Ovary (tissue), 9 donors: ENCODE measurements around the gene RPP40. TPM values are rescaled to one million over a fixed set of nuclear protein-coding genes. Genes with fewer than 3 reads are reported as not detected.

ENCODE experiments used
- DNase-seq, 5 donors: peaks; one replicate each; pipeline ENCODE4 v3.0.0-alpha.2; 2019 to 2020
- H3K27ac ChIP-seq, 2 donors: fragments of 200-600 bp; one replicate each; pipeline versions ENCODE4 v1.5.1 to v1.8.0; 2019 to 2022
- H3K27me3 ChIP-seq: fragments of 200-600 bp; one replicate; pipeline ENCODE4 v1.8.0; 2022
- H3K36me3 ChIP-seq: fragments of 200-600 bp; sonication (generic); one replicate; pipeline ENCODE4 v1.5.1; 2019
- H3K4me1 ChIP-seq: one replicate; pipeline ENCODE4 v1.8.1; 2013; ENCODE audit warnings: mild to moderate bottlenecking, moderate library complexity; ENCODE audit not compliant: insufficient read depth
- H3K4me3 ChIP-seq: fragments of 200-600 bp; sonication (generic); one replicate; pipeline ENCODE4 v1.5.1; 2017
- H3K9me3 ChIP-seq, 2 donors: fragments of 200-600 bp in 1 of 2; sonication (generic) in 1 of 2; one replicate each; pipeline versions ENCODE4 v1.5.1 to v1.8.1; 2013 to 2019; ENCODE audit warnings: mild to moderate bottlenecking in 1 of 2, moderate library complexity in 1 of 2
- CTCF ChIP-seq, 3 donors: fragments of 450-650 bp in 2 of 3; fragments of 200-600 bp in 1 of 3; IDR thresholded peaks; one replicate each; pipeline versions ENCODE4 v1.5.1 to v1.8.0; 2016 to 2022; ENCODE audit warnings: antibody characterized with exemption in 3 of 3, mild to moderate bottlenecking in 1 of 3
- EP300 ChIP-seq: sonication (generic); formaldehyde crosslinking; IDR thresholded peaks from one replicate; pipeline ENCODE4 v1.6.1; 2017; ENCODE audit warnings: antibody characterized with exemption
- POLR2A ChIP-seq: fragments of 450-650 bp; IDR thresholded peaks from one replicate; pipeline ENCODE4 v1.6.1; 2017; ENCODE audit warnings: antibody characterized with exemption, mild to moderate bottlenecking, moderate library complexity
- WGBS, 3 donors: extraction: QIAGEN DNeasy Blood & Tissue Kit in 1 of 3; methylation state at CpG; one replicate each; pipeline versions ENCODE4 v1.1.5 to v1.1.7; 2013 to 2017; 5-methylcytosine and 5-hydroxymethylcytosine counted together
- intact Hi-C, 4 donors: fragments of 100-400 bp; cut with DNase I; formaldehyde crosslinking; loops; one replicate each; pipeline versions ENCODE4 v1.11.0 to v1.15.1; 2022 to 2023
- polyA plus RNA-seq, 2 donors: library from polyadenylated mRNA; stranded (reverse); fragments of 200-250 nt in 1 of 2; fragments of 350-450 nt in 1 of 2; fragmentation: Illumina TruSeq in 1 of 2; extraction: RNeasy Lipid Tissue Mini Kit (QIAGEN cat#74804) in 1 of 2; gene quantifications; one replicate each; pipeline ENCODE4 v1.2.3, GENCODE V29; 2013 to 2014
- total RNA-seq, 7 donors: library from RNA; depleted of rRNA in 2 of 7; stranded (reverse); fragments of >200 nt in 2 of 7; fragmentation: NEBNext Ultra II Directional in 3 of 7; extraction: Animal tissue kit (Norgen Biotek cat#: 25700) in 3 of 7; gene quantifications; one replicate each; pipeline versions ENCODE4 v1.1.0 to v1.2.4, GENCODE V29; 2016 to 2023
- donor health status: DM: no; HTN: no; CAD: no; lungs with moderate emphysema.
- donor health status: DM: no; HTN: no; CAD: no.
- donor health status: Bipolar disorder and iron deficiency.
- donor health status: DM: yes; HTN: yes; CAD: no.
- donor health status: DM: no; HTN: no; CAD: no.
- donor health status: DM: yes; HTN: yes; CAD: no.

The RPP40 gene
- total and polyA plus RNA-seq, 9 donors: 2.2 to 11.6 (median 6.0) TPM

DNA sequence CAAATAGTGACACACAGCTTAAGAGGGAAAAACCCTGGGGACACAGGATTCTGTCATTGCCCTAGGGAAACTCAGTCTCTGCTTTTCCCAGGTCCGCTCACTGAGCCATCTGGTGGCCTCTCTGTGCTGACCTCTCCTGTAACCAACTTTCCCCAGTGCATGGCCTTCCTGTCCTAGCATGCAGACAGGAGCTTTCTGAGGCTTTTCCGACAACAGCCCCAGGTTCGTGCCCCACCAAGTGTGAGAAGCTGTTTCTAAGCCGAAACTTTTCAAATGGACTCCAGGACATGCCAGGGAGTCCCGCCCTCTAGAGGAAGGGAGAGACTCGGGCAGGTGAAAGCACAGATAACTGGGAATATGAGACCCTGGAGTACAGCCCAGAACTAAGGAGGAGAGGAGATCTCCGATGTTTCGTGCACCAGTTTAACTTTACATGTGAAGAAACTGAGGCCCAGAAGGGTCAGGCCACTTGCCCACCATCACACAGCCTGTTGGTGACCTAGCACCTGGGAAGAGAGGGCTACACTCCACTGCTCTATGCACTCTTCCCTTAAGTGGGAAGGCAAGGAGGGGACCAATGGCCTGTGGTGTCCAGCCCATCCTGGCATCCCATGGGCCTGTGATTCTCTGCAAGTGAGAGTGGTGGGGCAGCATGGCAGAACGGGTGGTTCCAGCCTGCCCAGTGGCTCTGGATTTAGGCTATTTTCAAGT is 46.2 kb downstream of the RPP40 start:
- Histone ChIP-seq H3K4me1 (no peaks in the 10 kb centered on the region), H3K27me3 (no peaks in the 10 kb centered on the region), H3K9me3 (no peaks in the 10 kb centered on the region), H3K27ac (no peak overlapping the region), H3K4me3 (no peak overlapping the region), H3K36me3 (no peaks in the 10 kb centered on the region)
- no peak for TF ChIP-seq POLR2A
- TF ChIP-seq EP300: no peak
- TF ChIP-seq CTCF (IDR thresholded peaks at IDR 0.05): no peak
- intact Hi-C loops: no loop called here
- no peak for DNase-seq
- 56 to 62% (median 61%) methylated on average over 9 of the region's 9 CpGs for WGBS, 3 donors

DNA sequence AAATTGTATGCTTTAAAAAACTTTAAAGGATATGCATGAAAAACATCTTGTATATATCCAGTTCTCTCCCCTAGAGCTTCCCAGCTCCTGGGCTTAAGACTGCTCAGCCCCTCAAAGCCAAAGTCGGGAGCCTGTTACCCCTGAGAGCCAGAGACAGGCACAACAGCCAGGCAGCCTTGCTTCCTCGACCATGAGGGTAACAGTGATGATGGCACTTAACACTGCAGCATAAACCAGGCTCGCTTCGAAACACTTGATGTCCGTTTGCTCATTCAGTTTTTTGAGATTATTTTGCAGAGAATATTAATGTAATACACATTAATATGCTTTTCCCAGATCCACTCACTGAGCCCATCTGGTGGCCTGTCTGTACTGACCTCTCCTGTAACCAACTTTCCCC is 47.2 kb downstream of the RPP40 start:
- 76 to 91% (median 84%) methylated on average over 5 of the region's 5 CpGs for WGBS, 3 donors
- no peaks in the 10 kb centered on the region for H3K36me3 ChIP-seq
- TF ChIP-seq CTCF (IDR thresholded peaks at IDR 0.05) (no peak), POLR2A (no peak), EP300 (no peak)
- no peak overlapping the region for H3K4me3 ChIP-seq
- no peak overlapping the region for H3K27ac ChIP-seq
- intact Hi-C loops: no loop called here
- no peaks in the 10 kb centered on the region for H3K4me1 ChIP-seq
- no peaks in the 10 kb centered on the region for H3K27me3 ChIP-seq
- H3K9me3 ChIP-seq: no peaks in the 10 kb centered on the region
- no peak for DNase-seq

GRCh38 chr6:4953440-4953839 is 50.4 kb downstream of the RPP40 start:
- Histone ChIP-seq H3K36me3 (no peaks in the 10 kb centered on the region), H3K27ac (no peak overlapping the region), H3K4me1 (no peaks in the 10 kb centered on the region), H3K27me3 (no peaks in the 10 kb centered on the region), H3K9me3 (no peaks in the 10 kb centered on the region), H3K4me3 (no peak overlapping the region)
- intact Hi-C loops: no loop called here
- no peak for TF ChIP-seq POLR2A
- peak in 1 of 5 donors; percentile 2 for DNase-seq
- 96 to 97% (median 96%) methylated on average over 12 of the region's 12 CpGs for WGBS, 3 donors

- WGBS, 3 donors: 88 to 90% (median 89%) methylated on average over 14 of the region's 14 CpGs
- TF ChIP-seq CTCF (IDR thresholded peaks at IDR 0.05) (no peak), POLR2A (no peak), EP300 (no peak)
- no peaks in the 10 kb centered on the region for H3K9me3 ChIP-seq
- peak in 1 of 5 donors; percentile 1 for DNase-seq
- no peak overlapping the region for H3K27ac ChIP-seq
- H3K36me3 ChIP-seq: no peaks in the 10 kb centered on the region
- H3K4me1 ChIP-seq: no peaks in the 10 kb centered on the region
- no peaks in the 10 kb centered on the region for H3K27me3 ChIP-seq
- no peak overlapping the region for H3K4me3 ChIP-seq
- intact Hi-C loops: no loop called here
Measured at GRCh38 chr6:4950836-4951533, 52.9 kb downstream of the RPP40 start.

GRCh38 chr6:4950076-4950475 is 53.8 kb downstream of the RPP40 start:
- Histone ChIP-seq H3K9me3 (no peaks in the 10 kb centered on the region), H3K27me3 (no peaks in the 10 kb centered on the region), H3K4me1 (no peaks in the 10 kb centered on the region), H3K36me3 (no peaks in the 10 kb centered on the region), H3K27ac (no peak overlapping the region), H3K4me3 (no peak overlapping the region)
- DNase-seq: peak in 1 of 5 donors; percentile 7
- intact Hi-C loops: no loop called here
- WGBS, 3 donors: 96 to 98% (median 97%) methylated on average over 11 of the region's 11 CpGs
- no peak for TF ChIP-seq EP300
- TF ChIP-seq CTCF (IDR thresholded peaks at IDR 0.05): no peak
- no peak for TF ChIP-seq POLR2A
